Measurements from ENCODE around the gene RBBP9. TPM values are rescaled to one million over a fixed set of nuclear protein-coding genes. Genes with fewer than 3 reads are reported as not detected.

Gene RBBP9
- total RNA-seq, 1 donor: 18.5 TPM

DNA sequence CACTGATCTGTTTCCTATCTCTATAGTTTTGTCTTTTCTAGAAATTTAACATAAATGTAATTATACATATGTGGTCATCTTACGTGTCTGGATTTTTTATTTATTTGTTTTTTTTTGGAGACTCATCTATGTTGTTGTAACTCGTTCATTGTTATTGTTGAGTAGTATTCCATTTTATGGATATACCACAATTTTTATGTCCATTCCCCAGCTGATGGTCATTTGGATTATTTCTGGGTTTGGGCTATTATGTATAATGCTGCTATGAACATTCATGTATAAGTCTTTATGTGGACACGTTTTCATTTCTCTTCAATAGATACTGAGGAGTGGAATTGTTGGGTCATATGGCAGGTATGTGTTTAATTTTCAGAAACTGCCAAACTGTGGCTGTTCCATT lies 40.4 kb downstream of the RBBP9 start:
- no peak overlapping the region for H3K4me2 ChIP-seq (ENCODE audit: insufficient read depth, low read length)
- no peak overlapping the region for H3K27ac ChIP-seq (ENCODE audit: low read depth, low read length)
- H2AFZ ChIP-seq (ENCODE audit: low read length): no peak overlapping the region
- H3K79me2 ChIP-seq (ENCODE audit: insufficient read depth, low read length): no peaks in the 10 kb centered on the region
- H4K20me1 ChIP-seq (ENCODE audit: insufficient read depth, low read length): no peaks in the 10 kb centered on the region
- TF ChIP-seq CTCF (IDR thresholded peaks at IDR 0.05; ENCODE audit: extremely low read depth, low read depth, low read length): no peak
- DNase-seq (ENCODE audit: insufficient read length, low spot score, missing footprints): no peak
- H3K27me3 ChIP-seq (ENCODE audit: insufficient read depth, low read length): no peaks in the 10 kb centered on the region
- H3K4me1 ChIP-seq (ENCODE audit: insufficient read depth, low read length): no peaks in the 10 kb centered on the region
- H3K36me3 ChIP-seq (ENCODE audit: insufficient read depth, low read length): no peaks in the 10 kb centered on the region
- no peaks in the 10 kb centered on the region for H3K9me3 ChIP-seq (ENCODE audit: low read depth, low read length)
- H3K4me3 ChIP-seq (ENCODE audit: insufficient read depth, low read length): no peak overlapping the region

- DNase-seq (ENCODE audit: insufficient read length, low spot score, missing footprints): no peak
Measured at GRCh38 chr20:18443886-18444285, 53.1 kb downstream of the RBBP9 start.

GRCh38 chr20:18440403-18440802 lies 56.6 kb downstream of the RBBP9 start:
- Histone ChIP-seq H2AFZ (ENCODE audit: low read length) (no peak overlapping the region), H3K27ac (ENCODE audit: low read depth, low read length) (no peak overlapping the region), H3K36me3 (ENCODE audit: insufficient read depth, low read length) (no peaks in the 10 kb centered on the region), H4K20me1 (ENCODE audit: insufficient read depth, low read length) (no peaks in the 10 kb centered on the region), H3K4me1 (ENCODE audit: insufficient read depth, low read length) (no peaks in the 10 kb centered on the region), H3K4me2 (ENCODE audit: insufficient read depth, low read length) (no peak overlapping the region), H3K9me3 (ENCODE audit: low read depth, low read length) (no peaks in the 10 kb centered on the region), H3K27me3 (ENCODE audit: insufficient read depth, low read length) (no peaks in the 10 kb centered on the region), H3K4me3 (ENCODE audit: insufficient read depth, low read length) (no peak overlapping the region), H3K79me2 (ENCODE audit: insufficient read depth, low read length) (no peaks in the 10 kb centered on the region)
- no peak for TF ChIP-seq CTCF (IDR thresholded peaks at IDR 0.05; ENCODE audit: extremely low read depth, low read depth, low read length)
- no peak for DNase-seq (ENCODE audit: insufficient read length, low spot score, missing footprints)

More at GRCh38 chr20:18443886-18444285, 53.1 kb downstream of the RBBP9 start:
- no peak overlapping the region for H3K27ac ChIP-seq (ENCODE audit: low read depth, low read length)
- no peaks in the 10 kb centered on the region for H4K20me1 ChIP-seq (ENCODE audit: insufficient read depth, low read length)
- H3K4me1 ChIP-seq (ENCODE audit: insufficient read depth, low read length): no peaks in the 10 kb centered on the region
- no peak overlapping the region for H3K4me2 ChIP-seq (ENCODE audit: insufficient read depth, low read length)
- H3K9me3 ChIP-seq (ENCODE audit: low read depth, low read length): no peaks in the 10 kb centered on the region
- H3K4me3 ChIP-seq (ENCODE audit: insufficient read depth, low read length): no peak overlapping the region
- H2AFZ ChIP-seq (ENCODE audit: low read length): no peak overlapping the region
- H3K27me3 ChIP-seq (ENCODE audit: insufficient read depth, low read length): no peaks in the 10 kb centered on the region
- TF ChIP-seq CTCF (IDR thresholded peaks at IDR 0.05; ENCODE audit: extremely low read depth, low read depth, low read length): no peak
- H3K36me3 ChIP-seq (ENCODE audit: insufficient read depth, low read length): no peaks in the 10 kb centered on the region
- H3K79me2 ChIP-seq (ENCODE audit: insufficient read depth, low read length): no peaks in the 10 kb centered on the region

- H3K79me2 ChIP-seq (ENCODE audit: insufficient read depth, low read length): no peaks in the 10 kb centered on the region
- no peak overlapping the region for H2AFZ ChIP-seq (ENCODE audit: low read length)
Measured at GRCh38 chr20:18436847-18437246, 60.2 kb downstream of the RBBP9 start.

More at GRCh38 chr20:18436847-18437246, 60.2 kb downstream of the RBBP9 start:
- no peaks in the 10 kb centered on the region for H3K36me3 ChIP-seq (ENCODE audit: insufficient read depth, low read length)
- H4K20me1 ChIP-seq (ENCODE audit: insufficient read depth, low read length): no peaks in the 10 kb centered on the region
- no peaks in the 10 kb centered on the region for H3K9me3 ChIP-seq (ENCODE audit: low read depth, low read length)
- no peak overlapping the region for H3K4me3 ChIP-seq (ENCODE audit: insufficient read depth, low read length)
- no peaks in the 10 kb centered on the region for H3K4me1 ChIP-seq (ENCODE audit: insufficient read depth, low read length)
- TF ChIP-seq CTCF (IDR thresholded peaks at IDR 0.05; ENCODE audit: extremely low read depth, low read depth, low read length): no peak
- H3K27me3 ChIP-seq (ENCODE audit: insufficient read depth, low read length): no peaks in the 10 kb centered on the region
- no peak overlapping the region for H3K4me2 ChIP-seq (ENCODE audit: insufficient read depth, low read length)
- DNase-seq (ENCODE audit: insufficient read length, low spot score, missing footprints): no peak
- no peak overlapping the region for H3K27ac ChIP-seq (ENCODE audit: low read depth, low read length)

Small RNA genes lying within 50 kb of the gene (small RNA-seq; reads per million reads assigned to genes)
- not detected for gene MIR3192

Other genes with a start within 250 kb of the RBBP9 start
- 18.0 and 19.5 TPM in 2 replicates for gene ZNF133, start 208.7 kb downstream of the RBBP9 start, total RNA-seq
- 1.4 and 1.5 TPM in 2 replicates for gene DZANK1, start 30.2 kb downstream of the RBBP9 start, total RNA-seq
- 20.3 and 20.6 TPM in 2 replicates for gene POLR3F, start 29.8 kb downstream of the RBBP9 start, total RNA-seq
- gene SEC23B, start 10.7 kb upstream of the RBBP9 start, total RNA-seq: 30.8 and 31.5 TPM in 2 replicates
- 53.9 and 59.7 TPM in 2 replicates for gene SMIM26, start 70.2 kb upstream of the RBBP9 start, total RNA-seq
- 52.1 and 53.6 TPM in 2 replicates for gene DTD1, start 90.8 kb upstream of the RBBP9 start, total RNA-seq

All from osteoblast (primary cell).